ENCODE measurements around the gene ISOC2. TPM values are rescaled to one million over a fixed set of nuclear protein-coding genes. Genes with fewer than 3 reads are reported as not detected.

Gene ISOC2
- total RNA-seq, 1 experiment from 2014 or later = 102 TPM

- H2AFZ ChIP-seq (ENCODE audit: low read length) = no peak overlapping the region
- no peak overlapping the region for H3K27ac ChIP-seq (ENCODE audit: low read length)
- no peaks in the 10 kb centered on the region for H3K27me3 ChIP-seq (ENCODE audit: low read length)
- no peak overlapping the region for H3K9ac ChIP-seq (ENCODE audit: low read length)
- no peaks in the 10 kb centered on the region for H3K9me2 ChIP-seq (replicated peaks; ENCODE audit: insufficient read depth, low read length)
- no peak for DNase-seq
- no peak overlapping the region for H3K4me3 ChIP-seq (ENCODE audit: low read length)
- H4K20me1 ChIP-seq (ENCODE audit: insufficient read depth, low read depth, low read length) = peaks cover 4% of the 10 kb centered on the region; the same call in 1 of the 2 replicates
- H3K4me1 ChIP-seq (ENCODE audit: low read length) = peaks cover 7% of the 10 kb centered on the region
- no peaks in the 10 kb centered on the region for H3K36me3 ChIP-seq (ENCODE audit: insufficient read depth, low read length)
- H3K79me2 ChIP-seq (ENCODE audit: low read length) = no peaks in the 10 kb centered on the region
- H3K4me2 ChIP-seq (ENCODE audit: low read depth, low read length, poor library complexity, severe bottlenecking) = no peak overlapping the region
- H3K9me3 ChIP-seq (ENCODE audit: low read length) = no peaks in the 10 kb centered on the region
Measured at GRCh38 chr19:55492362-55492944, 31.0 kb upstream of the ISOC2 start.

GRCh38 chr19:55491546-55492360 is 30.3 kb upstream of the ISOC2 start:
- Histone ChIP-seq H3K9me3 (ENCODE audit: low read length) (no peaks in the 10 kb centered on the region), H3K36me3 (ENCODE audit: insufficient read depth, low read length) (no peaks in the 10 kb centered on the region), H3K27me3 (ENCODE audit: low read length) (no peaks in the 10 kb centered on the region), H3K79me2 (ENCODE audit: low read length) (no peaks in the 10 kb centered on the region), H3K4me1 (ENCODE audit: low read length) (peaks cover 13% of the 10 kb centered on the region), H3K27ac (ENCODE audit: low read length) (no peak overlapping the region), H4K20me1 (ENCODE audit: insufficient read depth, low read depth, low read length) (peaks cover 9% of the 10 kb centered on the region; the same call in 1 of the 2 replicates), H3K9ac (ENCODE audit: low read length) (no peak overlapping the region), H3K4me3 (ENCODE audit: low read length) (no peak overlapping the region), H2AFZ (ENCODE audit: low read length) (no peak overlapping the region), H3K4me2 (ENCODE audit: low read depth, low read length, poor library complexity, severe bottlenecking) (no peak overlapping the region), H3K9me2 (replicated peaks; ENCODE audit: insufficient read depth, low read length) (no peaks in the 10 kb centered on the region)
- no peak for DNase-seq

GRCh38 chr19:55490478-55491432 is 29.3 kb upstream of the ISOC2 start:
- Histone ChIP-seq H3K79me2 (ENCODE audit: low read length) (no peaks in the 10 kb centered on the region), H3K27me3 (ENCODE audit: low read length) (no peaks in the 10 kb centered on the region), H3K27ac (ENCODE audit: low read length) (no peak overlapping the region), H3K4me2 (ENCODE audit: low read depth, low read length, poor library complexity, severe bottlenecking) (no peak overlapping the region), H3K36me3 (ENCODE audit: insufficient read depth, low read length) (no peaks in the 10 kb centered on the region), H3K9me2 (replicated peaks; ENCODE audit: insufficient read depth, low read length) (no peaks in the 10 kb centered on the region), H3K9ac (ENCODE audit: low read length) (no peak overlapping the region), H3K4me1 (ENCODE audit: low read length) (peaks cover 18% of the 10 kb centered on the region), H3K4me3 (ENCODE audit: low read length) (no peak overlapping the region), H2AFZ (ENCODE audit: low read length) (no peak overlapping the region), H3K9me3 (ENCODE audit: low read length) (no peaks in the 10 kb centered on the region), H4K20me1 (ENCODE audit: insufficient read depth, low read depth, low read length) (peaks cover 9% of the 10 kb centered on the region; the same call in 1 of the 2 replicates)
- DNase-seq = no peak

GRCh38 chr19:55489711-55490477 is 28.5 kb upstream of the ISOC2 start:
- Histone ChIP-seq H3K4me1 (ENCODE audit: low read length) (peaks cover 22% of the 10 kb centered on the region), H3K9me2 (replicated peaks; ENCODE audit: insufficient read depth, low read length) (no peaks in the 10 kb centered on the region), H3K4me2 (ENCODE audit: low read depth, low read length, poor library complexity, severe bottlenecking) (no peak overlapping the region), H3K27ac (ENCODE audit: low read length) (no peak overlapping the region), H3K4me3 (ENCODE audit: low read length) (no peak overlapping the region), H3K9ac (ENCODE audit: low read length) (no peak overlapping the region), H2AFZ (ENCODE audit: low read length) (no peak overlapping the region), H4K20me1 (ENCODE audit: insufficient read depth, low read depth, low read length) (peaks cover 9% of the 10 kb centered on the region; the same call in 1 of the 2 replicates), H3K36me3 (ENCODE audit: insufficient read depth, low read length) (no peaks in the 10 kb centered on the region), H3K79me2 (ENCODE audit: low read length) (no peaks in the 10 kb centered on the region), H3K9me3 (ENCODE audit: low read length) (no peaks in the 10 kb centered on the region), H3K27me3 (ENCODE audit: low read length) (no peaks in the 10 kb centered on the region)
- DNase-seq = no peak

GRCh38 chr19:55488986-55489710 is 27.7 kb upstream of the ISOC2 start:
- no peak for DNase-seq
- Histone ChIP-seq H4K20me1 (ENCODE audit: insufficient read depth, low read depth, low read length) (peaks cover 9% of the 10 kb centered on the region; the same call in 1 of the 2 replicates), H3K9me3 (ENCODE audit: low read length) (no peaks in the 10 kb centered on the region), H3K27me3 (ENCODE audit: low read length) (no peaks in the 10 kb centered on the region), H3K4me2 (ENCODE audit: low read depth, low read length, poor library complexity, severe bottlenecking) (no peak overlapping the region), H3K79me2 (ENCODE audit: low read length) (no peaks in the 10 kb centered on the region), H3K4me1 (ENCODE audit: low read length) (peaks cover 29% of the 10 kb centered on the region), H2AFZ (ENCODE audit: low read length) (no peak overlapping the region), H3K9ac (ENCODE audit: low read length) (no peak overlapping the region), H3K9me2 (replicated peaks; ENCODE audit: insufficient read depth, low read length) (no peaks in the 10 kb centered on the region), H3K4me3 (ENCODE audit: low read length) (no peak overlapping the region), H3K27ac (ENCODE audit: low read length) (no peak overlapping the region), H3K36me3 (ENCODE audit: insufficient read depth, low read length) (no peaks in the 10 kb centered on the region)

- H3K27me3 ChIP-seq (ENCODE audit: low read length) = no peaks in the 10 kb centered on the region
- no peaks in the 10 kb centered on the region for H3K9me3 ChIP-seq (ENCODE audit: low read length)
- H3K79me2 ChIP-seq (ENCODE audit: low read length) = no peaks in the 10 kb centered on the region
- H4K20me1 ChIP-seq (ENCODE audit: insufficient read depth, low read depth, low read length) = peaks cover 9% of the 10 kb centered on the region; the same call in 1 of the 2 replicates
- peak; percentile 50 for DNase-seq
- H3K27ac ChIP-seq (ENCODE audit: low read length) = no peak within 1 kb of the TSS
- H3K4me3 ChIP-seq (ENCODE audit: low read length) = no peak within 1 kb of the TSS
- H3K4me1 ChIP-seq (ENCODE audit: low read length) = peaks cover 31% of the 10 kb centered on the region
- no peaks in the 10 kb centered on the region for H3K9me2 ChIP-seq (replicated peaks; ENCODE audit: insufficient read depth, low read length)
- H2AFZ ChIP-seq (ENCODE audit: low read length) = no peak within 1 kb of the TSS
- H3K36me3 ChIP-seq (ENCODE audit: insufficient read depth, low read length) = no peaks in the 10 kb centered on the region
- no peak within 1 kb of the TSS for H3K4me2 ChIP-seq (ENCODE audit: low read depth, low read length, poor library complexity, severe bottlenecking)
- peak within 1 kb of the TSS; percentile 29 for H3K9ac ChIP-seq (ENCODE audit: low read length)
Measured at GRCh38 chr19:55487924-55488687, 26.7 kb upstream of the ISOC2 start, which contains the start of gene SSC5D. Gene SSC5D (plus strand): TSS chr19:55488436. CDS start chr19:55488590, 154 bp downstream.

All from Karpas-422 (cell line).